SH-SY5Y (cell line): ENCODE results near the gene NAP1L5.

Experiments used
- GATA2 ChIP-seq: IDR thresholded peaks from 2 replicates; pipeline ENCODE4 v1.6.1; 2011; ENCODE audit warnings: mild to moderate bottlenecking, low read depth, low read length
- GATA3 ChIP-seq: IDR thresholded peaks from 2 replicates; pipeline ENCODE4 v1.6.1; 2011; ENCODE audit warnings: low read depth, mild to moderate bottlenecking, low read length, moderate library complexity

Gene NAP1L5, protein sequence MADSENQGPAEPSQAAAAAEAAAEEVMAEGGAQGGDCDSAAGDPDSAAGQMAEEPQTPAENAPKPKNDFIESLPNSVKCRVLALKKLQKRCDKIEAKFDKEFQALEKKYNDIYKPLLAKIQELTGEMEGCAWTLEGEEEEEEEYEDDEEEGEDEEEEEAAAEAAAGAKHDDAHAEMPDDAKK

DNA sequence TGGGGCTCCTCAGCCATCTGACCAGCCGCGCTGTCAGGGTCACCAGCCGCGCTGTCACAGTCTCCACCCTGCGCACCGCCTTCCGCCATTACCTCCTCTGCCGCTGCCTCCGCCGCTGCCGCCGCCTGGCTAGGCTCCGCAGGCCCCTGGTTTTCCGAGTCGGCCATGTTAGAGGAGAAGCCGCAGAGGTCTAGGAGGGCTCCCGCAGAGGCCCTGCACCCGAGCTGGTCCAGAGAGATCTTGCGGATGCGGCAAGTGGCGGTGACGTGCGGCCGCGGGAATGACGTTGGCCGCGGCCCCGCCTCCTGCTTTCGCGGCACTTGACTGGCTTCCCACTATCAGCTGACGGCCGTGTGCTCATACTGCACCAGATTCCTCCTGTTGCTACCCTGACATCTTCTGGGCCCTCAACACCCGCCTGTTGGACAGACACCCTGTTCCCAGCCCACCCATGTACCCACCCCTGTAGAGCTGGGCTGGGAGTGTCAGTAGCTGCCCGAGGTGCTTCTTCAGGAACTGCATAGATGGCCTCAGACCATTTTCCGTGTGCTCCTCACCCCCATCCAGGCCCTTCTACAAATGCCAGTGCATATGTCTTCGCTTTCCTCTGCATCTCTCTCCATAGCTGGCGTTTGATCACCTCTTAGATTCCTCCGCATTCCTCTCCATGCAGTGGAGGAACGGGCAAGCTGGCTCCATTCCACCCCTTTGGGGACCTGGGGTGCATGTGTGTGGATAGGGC lies at the start of gene NAP1L5:
Gene NAP1L5, minus strand, starts transcription at position 242 of the 742 bp plus-strand sequence. Its CDS starts 75 bp downstream, at position 167.
- TF ChIP-seq GATA2 (no peak), GATA3 (no peak)

DNA sequence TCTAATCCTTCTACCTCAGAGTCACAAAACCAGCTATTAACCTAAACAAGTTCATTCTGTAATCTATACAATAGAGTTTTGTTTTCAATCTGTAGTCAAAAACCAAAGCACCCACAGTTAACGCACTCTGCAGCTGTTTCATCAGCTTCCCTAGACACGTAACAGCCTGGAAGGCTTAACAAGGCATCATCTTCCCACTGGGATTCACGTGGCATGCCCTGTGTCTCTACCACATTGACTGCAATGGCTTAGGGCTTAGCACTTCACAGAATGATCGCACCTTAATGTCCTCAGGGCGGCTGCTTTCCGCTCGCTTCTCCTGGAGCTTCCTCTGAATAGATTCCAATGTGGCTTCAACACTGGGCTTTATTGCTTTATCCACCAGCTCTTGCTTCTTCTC lies 49.7 kb upstream of the NAP1L5 start:
- TF ChIP-seq GATA2 (no peak), GATA3 (no peak)

DNA sequence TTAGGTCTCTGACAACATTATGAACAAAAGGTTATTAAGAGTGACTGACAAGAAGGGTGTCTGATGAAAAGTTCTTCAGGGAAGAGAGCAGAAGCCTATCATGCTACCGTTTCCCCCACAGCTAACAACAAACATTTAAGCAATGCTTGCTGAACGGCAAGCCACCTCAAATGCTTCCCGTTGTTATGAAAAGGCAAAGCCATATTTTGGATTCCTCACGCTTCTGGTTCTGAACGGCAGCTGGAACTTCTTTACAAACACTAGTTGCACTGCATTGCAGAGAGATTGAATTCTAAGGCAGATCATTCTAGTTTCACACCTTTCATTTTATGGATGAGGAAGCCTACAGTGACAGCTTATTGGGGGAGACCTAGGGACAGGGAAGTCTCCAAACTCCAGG lies 48.6 kb upstream of the NAP1L5 start:
- TF ChIP-seq GATA3 (no peak), GATA2 (no peak)

- TF ChIP-seq GATA2 (no peak), GATA3 (no peak)
Observed at GRCh38 chr4:88745581-88746163, 48.0 kb upstream of the NAP1L5 start.

DNA sequence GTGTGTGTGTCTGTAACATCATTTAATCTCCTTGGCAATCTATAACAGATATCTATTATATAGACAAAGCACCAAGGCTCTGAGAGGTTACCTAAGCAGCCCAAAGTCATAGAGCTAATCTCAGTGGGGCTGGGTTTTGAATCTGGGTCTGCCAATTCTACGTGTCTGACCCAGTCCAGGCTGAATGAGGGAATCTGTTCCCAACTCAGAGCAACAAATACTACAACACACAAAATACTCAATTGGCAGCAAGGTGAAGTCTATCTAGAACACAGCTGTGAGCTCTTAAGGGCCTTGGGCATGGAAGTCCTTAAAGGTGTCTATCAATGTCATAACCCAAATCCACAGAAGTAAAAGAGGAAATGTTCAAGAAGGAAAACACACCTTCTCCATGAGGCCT lies 47.5 kb upstream of the NAP1L5 start:
- no peak for TF ChIP-seq GATA2
- TF ChIP-seq GATA3, result no peak

DNA sequence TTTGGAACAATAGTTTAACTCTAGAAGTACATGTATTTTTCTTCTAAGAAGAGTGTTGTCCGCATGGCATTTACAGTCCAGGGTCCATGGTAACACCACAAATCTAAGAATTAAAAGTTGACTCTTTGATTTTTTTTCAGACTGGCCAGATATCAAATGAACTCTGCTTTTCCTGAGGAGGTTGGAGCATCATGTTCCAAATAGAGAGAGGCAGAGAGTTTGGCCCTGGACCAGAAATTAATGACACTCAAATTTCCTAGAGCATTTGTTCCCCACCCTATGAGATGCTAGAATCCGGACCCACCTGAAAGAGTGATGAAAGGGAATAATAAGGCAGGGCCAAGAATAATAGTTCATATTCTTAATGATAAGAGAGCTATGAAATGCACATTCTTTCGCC lies 47.0 kb upstream of the NAP1L5 start:
- TF ChIP-seq GATA2 (no peak), GATA3 (no peak)

DNA sequence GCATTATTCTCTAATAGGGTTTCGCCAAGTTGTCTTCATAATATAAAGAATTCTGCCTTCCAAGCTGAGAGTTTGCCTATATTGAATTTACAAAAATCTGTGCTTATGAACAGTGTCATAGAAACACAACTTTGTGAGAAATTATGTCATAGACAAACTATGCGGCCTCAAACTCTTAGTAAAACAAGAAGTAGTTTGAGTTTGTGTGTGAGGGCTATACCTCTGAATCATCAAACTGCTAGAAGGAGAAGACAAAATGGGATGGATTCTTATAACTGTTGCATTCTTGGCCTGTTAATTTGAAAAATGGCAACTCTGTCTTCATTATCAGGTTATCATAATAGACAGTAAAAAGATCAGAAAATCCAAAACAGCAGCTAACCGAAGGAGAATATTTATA lies 46.1 kb upstream of the NAP1L5 start:
- TF ChIP-seq GATA3, result no peak

DNA sequence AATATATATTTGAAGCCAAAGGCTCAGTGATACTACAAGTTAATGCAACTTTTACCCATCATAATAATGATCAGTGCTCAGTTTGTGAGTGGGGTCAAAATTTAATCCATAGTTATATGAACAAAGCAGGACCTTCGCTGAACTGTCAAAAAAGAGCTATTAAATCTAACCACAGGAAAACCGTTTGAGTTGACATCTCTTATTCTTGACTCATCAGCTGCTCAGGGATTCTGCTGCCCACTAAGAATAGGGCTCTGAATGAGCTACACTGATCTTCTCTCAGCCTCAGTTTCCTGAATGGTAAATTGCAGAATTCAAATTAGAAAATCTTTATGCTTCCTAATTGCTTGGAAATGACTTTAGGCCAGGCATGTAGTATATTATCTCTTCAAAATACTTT lies 44.9 kb upstream of the NAP1L5 start:
- no peak for TF ChIP-seq GATA2
- TF ChIP-seq GATA3, result no peak

- TF ChIP-seq GATA2, result no peak
- TF ChIP-seq GATA3, result no peak
Observed at GRCh38 chr4:88738180-88738579, 40.6 kb upstream of the NAP1L5 start.

- TF ChIP-seq GATA2 (no peak), GATA3 (no peak)
Observed at GRCh38 chr4:88737307-88737941, 39.8 kb upstream of the NAP1L5 start.

DNA sequence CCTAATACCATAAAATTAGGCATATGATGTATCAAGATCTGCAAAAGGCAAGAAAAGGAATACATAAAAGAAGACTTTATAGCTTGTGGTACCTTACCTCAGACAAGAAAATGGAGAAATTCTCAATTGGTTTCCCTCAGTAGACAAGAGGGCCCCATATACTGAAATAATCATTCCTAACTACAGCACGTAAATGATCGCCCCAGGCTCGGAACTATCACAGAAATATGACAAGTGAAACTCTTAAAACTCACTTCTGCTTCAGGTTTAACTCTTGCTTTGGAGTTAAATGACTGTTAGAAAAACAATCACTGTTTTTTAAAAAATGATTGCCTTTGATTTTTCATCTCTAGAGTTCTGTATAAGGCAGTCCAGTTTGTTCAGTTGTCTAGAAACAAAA lies 38.6 kb upstream of the NAP1L5 start:
- TF ChIP-seq GATA2 (no peak), GATA3 (no peak)

GRCh38 chr4:88735564-88735963 lies 37.9 kb upstream of the NAP1L5 start:
- TF ChIP-seq GATA2, result no peak
- no peak for TF ChIP-seq GATA3

DNA sequence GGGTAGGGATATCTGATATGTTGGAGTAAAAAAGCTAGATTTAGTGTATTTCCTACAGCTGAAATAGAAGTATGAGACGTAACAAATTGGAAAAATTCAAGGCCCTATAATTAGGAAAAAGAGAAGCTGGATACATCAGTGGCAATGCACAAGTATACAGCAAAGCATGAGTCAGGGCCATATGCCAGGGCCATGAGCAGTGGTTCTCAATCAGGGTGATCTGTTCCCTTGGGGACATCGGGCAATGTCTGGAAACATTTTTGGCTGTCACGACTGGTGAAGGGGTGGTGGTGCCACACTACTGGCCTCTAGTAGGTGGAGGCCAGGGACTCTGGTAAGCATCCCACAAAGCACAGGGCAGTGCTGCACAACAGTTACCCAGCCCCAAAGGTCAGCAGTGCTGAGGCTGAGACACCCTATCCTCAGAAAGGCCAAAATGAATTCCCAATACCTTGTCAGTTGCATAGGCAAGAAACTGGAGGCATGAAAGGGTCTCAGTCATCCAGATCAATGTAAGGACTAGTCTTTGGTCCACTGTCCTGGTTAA lies 36.8 kb upstream of the NAP1L5 start:
- TF ChIP-seq GATA2, result no peak
- TF ChIP-seq GATA3, result no peak

- TF ChIP-seq GATA2, result no peak
- TF ChIP-seq GATA3, result no peak
Observed at GRCh38 chr4:88732714-88733368, 35.2 kb upstream of the NAP1L5 start.

GRCh38 chr4:88731381-88731780 lies 33.8 kb upstream of the NAP1L5 start:
- TF ChIP-seq GATA3, result no peak
- no peak for TF ChIP-seq GATA2
